HG03095 (cell line): ENCODE data around the gene CASKIN2.

Source experiments
- ATAC-seq: cut with Tn5 transposase; IDR thresholded peaks from one replicate; pipeline ENCODE4 v1.9.1; 2021; ENCODE audit warnings: moderate library complexity; ENCODE audit not compliant: unreplicated experiment

CASKIN2 gene

GRCh38 chr17:75515496-75516254 is at the start of gene CASKIN2:
Gene CASKIN2, minus strand, starts transcription at chr17:75515537. Its CDS starts 1,733 bp downstream, at chr17:75513804.
- ATAC-seq: peak; percentile 28

DNA sequence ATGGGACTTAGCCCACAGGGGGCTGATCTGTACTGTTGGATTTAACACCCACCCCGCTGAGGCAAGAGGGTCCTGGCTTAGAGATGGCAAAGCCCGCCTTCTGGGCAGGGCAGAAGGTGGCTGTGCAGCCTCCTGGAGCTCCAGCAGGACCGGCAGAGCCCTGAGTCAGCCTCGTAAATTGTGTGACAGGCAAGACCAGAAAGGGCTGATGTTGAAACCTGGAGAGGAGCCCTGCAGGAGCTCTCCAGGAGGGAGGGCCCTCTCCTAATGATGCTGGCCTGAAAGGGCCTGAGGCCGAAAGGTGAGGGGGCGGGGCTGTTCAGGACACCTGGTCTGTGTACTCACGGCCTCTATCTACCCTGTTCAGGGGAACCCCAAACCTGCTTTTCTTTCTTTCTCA is 49.7 kb upstream of the CASKIN2 start:
- no peak for ATAC-seq

GRCh38 chr17:75564195-75564594 is 48.9 kb upstream of the CASKIN2 start:
- ATAC-seq: no peak

DNA sequence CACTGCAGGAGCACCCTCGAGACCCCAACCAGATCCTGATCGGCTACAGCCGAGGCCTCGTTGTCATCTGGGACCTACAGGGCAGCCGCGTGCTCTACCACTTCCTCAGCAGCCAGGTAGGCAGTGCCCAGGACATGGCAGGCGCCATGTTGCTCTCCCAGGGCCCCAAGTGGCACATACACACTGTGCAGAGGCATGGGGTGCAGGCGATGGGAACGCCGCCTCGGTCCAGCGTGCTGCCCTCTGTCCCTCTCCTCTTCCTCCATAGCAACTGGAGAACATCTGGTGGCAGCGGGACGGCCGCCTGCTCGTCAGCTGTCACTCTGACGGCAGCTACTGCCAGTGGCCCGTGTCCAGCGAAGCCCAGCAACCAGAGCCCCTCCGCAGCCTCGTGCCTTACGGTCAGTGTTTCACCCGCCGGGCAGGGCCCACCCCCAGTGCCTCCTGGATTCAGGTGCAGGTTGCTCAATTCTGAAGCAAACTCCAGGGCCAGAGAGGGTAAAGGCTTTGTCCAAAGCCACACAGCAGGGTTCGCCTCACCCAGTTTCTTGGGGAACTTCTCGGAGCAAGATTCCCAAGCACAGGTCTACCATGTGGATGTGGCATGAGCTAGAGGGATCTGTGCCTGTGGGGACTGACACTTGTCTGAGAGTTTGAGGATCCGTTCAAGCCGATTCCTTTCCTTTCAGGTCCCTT is 47.9 kb upstream of the CASKIN2 start:
- ATAC-seq: no peak

- ATAC-seq: no peak
Observed at GRCh38 chr17:75561927-75562603, 46.7 kb upstream of the CASKIN2 start.

- ATAC-seq: no peak
Observed at GRCh38 chr17:75559958-75560533, 44.7 kb upstream of the CASKIN2 start.

- ATAC-seq: no peak
Observed at GRCh38 chr17:75558666-75559530, 43.6 kb upstream of the CASKIN2 start.

- no peak for ATAC-seq
Observed at GRCh38 chr17:75557852-75558665, 42.7 kb upstream of the CASKIN2 start.

GRCh38 chr17:75557075-75557851 is 41.9 kb upstream of the CASKIN2 start:
- ATAC-seq: no peak

- no peak for ATAC-seq
Observed at GRCh38 chr17:75555679-75556153, 40.4 kb upstream of the CASKIN2 start.

DNA sequence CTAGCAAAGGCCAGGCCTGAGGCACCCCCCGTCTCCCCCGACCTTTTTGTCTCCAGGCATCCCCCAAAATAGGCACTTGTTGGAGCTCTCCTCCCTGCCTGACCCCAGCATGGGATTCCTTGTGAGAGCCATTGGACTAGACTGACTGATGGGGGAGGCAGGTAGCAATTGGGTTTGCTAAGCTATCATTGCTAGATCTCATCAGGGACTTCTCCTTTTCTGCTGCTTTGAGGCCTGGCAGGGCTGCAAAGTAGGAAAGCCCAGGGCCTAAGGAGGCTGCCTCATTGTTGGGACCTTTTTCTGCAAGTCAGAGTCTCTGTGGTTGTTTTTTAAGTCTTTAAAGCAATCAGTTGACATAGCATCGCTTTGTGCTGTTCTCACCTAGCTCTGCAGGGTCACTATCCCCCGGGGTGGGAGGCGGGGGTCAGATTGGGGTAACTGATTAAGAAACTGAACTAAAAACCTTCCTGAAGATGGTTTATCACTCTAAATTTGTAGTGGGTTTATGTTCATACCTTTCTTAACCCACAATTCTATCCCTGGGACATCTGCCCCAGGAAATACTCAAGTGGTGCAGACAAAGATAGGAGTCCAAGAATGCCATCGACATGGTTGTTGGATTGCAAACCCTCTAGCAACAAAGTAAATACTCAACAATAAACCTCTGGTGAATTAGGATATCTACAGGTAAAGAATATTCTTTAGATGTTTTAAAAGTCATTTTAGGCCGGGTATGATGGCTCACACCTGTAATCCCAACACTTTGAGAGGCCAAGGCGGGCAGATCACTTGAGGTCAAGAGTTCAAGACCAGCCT is 38.2 kb upstream of the CASKIN2 start:
- no peak for ATAC-seq

DNA sequence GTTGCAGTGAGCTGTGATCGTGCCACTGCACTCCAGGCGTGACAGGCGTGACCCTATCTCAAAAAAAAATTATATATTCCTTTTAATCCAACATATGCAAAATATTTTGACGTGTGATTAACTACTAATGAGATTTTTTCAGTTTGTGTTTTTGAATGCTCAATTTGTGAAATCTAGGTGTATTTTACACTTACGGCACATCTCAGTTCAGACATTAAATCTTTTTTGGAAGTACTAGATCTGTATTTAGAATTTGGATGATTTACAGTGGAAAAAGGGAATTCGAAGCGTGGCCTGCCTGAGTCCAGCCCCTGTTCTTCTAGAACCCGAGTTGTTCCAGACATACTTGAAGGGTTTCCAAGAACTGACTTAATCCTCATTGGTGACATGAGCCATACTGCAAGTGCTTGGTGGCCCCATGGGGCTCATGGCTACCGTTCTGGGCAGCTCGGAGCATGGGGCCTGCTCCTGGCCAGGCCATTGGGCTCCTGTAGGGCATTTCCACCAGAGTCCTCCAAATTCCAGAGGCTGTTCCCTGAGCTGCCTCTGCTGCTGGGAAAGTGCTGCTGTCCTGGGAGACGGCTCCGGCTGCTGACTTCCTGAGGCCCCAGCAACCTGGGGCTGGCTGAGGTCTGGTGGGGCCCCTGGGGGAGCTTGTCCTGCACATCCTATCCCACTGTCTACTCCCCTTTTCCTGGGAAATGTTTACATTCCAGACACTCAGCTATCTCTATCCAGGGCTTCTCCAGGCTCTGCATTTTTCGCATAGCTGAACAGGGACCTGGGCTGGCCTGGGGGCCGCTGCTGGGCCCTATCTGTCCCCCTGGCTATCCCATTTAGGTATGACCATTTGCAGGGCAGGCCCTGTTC is 37.3 kb upstream of the CASKIN2 start:
- no peak for ATAC-seq

DNA sequence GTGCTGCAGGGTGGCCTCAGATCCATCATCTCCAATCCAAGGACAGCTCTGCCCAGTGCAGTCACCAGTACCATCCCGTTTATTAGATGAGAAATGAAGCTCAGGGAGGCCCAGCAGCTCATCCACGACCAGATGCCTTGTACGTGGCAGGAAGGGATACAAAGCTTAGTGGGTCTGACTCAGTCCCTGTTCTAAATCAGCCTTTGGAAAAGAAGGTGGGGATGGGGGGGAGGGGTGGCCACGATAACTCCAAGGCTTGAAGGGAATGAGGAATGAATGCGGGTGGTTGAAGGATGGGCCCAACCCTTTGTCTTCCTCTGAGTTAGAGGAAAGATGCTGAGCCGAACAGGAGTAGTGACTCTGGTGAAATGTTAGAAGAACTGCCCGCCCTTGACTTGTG is 35.9 kb upstream of the CASKIN2 start:
- ATAC-seq: no peak

- no peak for ATAC-seq
Observed at GRCh38 chr17:75550139-75550465, 34.8 kb upstream of the CASKIN2 start.

GRCh38 chr17:75549246-75550138 is 34.2 kb upstream of the CASKIN2 start:
- ATAC-seq: no peak

DNA sequence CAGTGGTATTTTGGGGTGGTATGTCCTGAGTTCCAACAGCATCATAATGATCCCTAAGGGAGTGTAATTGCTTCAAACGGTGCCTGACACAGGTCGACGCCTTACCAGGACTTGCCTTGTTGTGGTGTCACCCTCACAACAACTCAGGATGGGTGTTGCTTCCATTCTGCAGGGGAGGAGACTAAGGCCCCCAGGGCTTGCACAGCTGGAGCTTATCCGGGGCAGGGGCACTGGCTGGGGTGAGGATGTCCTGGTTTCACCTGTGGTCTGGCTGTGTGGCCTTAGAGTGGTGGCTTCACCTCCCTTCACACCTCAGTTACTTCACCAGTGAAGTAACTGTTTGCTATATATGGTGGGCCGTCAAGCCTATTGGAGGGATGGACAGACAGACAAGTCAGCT is 33.5 kb upstream of the CASKIN2 start:
- no peak for ATAC-seq
